Vagina (tissue), 2 donors: Measurements from ENCODE around the gene SCN2A.

Experiments
- POLR2A ChIP-seq, 2 donors: fragments of 450-650 bp; IDR thresholded peaks; one replicate each; pipeline ENCODE4 v1.6.1; 2017; ENCODE audit warnings: antibody characterized with exemption in 2 of 2, mild to moderate bottlenecking in 2 of 2, moderate library complexity in 2 of 2
- POLR2AphosphoS5 ChIP-seq, 2 donors: sonication (generic); formaldehyde crosslinking; IDR thresholded peaks; one replicate each; pipeline ENCODE4 v1.9.0; 2017; ENCODE audit warnings: antibody characterized with exemption in 2 of 2, mild to moderate bottlenecking in 2 of 2, low read depth in 1 of 2; ENCODE audit not compliant: insufficient read depth in 1 of 2
- TF ChIP-seq, protein P1 (sequence below), 3 experiments: fragments of 450-650 bp in 2 of 3; fragments of 200-600 bp in 1 of 3; sonication (generic) in 1 of 3; IDR thresholded peaks; one replicate each; pipeline ENCODE4 v1.5.1; 2017 to 2019; ENCODE audit warnings: antibody characterized with exemption in 3 of 3, mild to moderate bottlenecking in 2 of 3, moderate library complexity in 2 of 3

DNA sequence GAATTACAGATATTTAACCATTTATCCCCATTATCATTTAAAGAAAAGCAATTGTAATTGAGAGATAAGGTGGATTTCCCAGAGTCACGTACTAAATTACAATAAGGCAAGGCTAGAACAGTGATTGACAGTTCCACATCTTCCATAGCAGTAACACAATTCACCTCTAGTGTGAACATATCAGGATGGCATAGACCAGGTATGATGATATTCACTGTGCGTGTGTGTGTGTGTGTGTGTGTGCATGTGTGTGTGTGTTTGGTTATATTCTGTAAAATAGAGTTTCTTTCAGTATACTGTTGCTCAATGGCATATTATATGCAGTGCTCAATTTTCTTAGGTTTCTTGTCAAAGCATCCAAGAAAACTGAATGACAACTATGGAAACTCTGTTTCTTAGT, 1.7 kb downstream of the SCN2A start:
- TF ChIP-seq POLR2A (IDR thresholded peaks at IDR 0.05) (no peak), POLR2AphosphoS5 (IDR thresholded peaks at IDR 0.05; ENCODE audit: insufficient read depth in 1 of 2, low read depth in 1 of 2) (no peak)
- TF ChIP-seq, protein P1, sequence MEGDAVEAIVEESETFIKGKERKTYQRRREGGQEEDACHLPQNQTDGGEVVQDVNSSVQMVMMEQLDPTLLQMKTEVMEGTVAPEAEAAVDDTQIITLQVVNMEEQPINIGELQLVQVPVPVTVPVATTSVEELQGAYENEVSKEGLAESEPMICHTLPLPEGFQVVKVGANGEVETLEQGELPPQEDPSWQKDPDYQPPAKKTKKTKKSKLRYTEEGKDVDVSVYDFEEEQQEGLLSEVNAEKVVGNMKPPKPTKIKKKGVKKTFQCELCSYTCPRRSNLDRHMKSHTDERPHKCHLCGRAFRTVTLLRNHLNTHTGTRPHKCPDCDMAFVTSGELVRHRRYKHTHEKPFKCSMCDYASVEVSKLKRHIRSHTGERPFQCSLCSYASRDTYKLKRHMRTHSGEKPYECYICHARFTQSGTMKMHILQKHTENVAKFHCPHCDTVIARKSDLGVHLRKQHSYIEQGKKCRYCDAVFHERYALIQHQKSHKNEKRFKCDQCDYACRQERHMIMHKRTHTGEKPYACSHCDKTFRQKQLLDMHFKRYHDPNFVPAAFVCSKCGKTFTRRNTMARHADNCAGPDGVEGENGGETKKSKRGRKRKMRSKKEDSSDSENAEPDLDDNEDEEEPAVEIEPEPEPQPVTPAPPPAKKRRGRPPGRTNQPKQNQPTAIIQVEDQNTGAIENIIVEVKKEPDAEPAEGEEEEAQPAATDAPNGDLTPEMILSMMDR (IDR thresholded peaks at IDR 0.05) = no peak
